Measurements from ENCODE around the gene PARP15. TPM values are rescaled to one million over a fixed set of nuclear protein-coding genes. Genes with fewer than 3 reads are reported as not detected.
"Not testable (repeated sequence)": the region's sequence is repeated elsewhere in the genome, so short reads cannot be mapped to it uniquely, and the experiment has no call there.

Gene PARP15
- total and polyA plus RNA-seq, 2 of the 4 experiments (the other 2 are of a cell fraction): 0.10 TPM; not detected in 1

DNA sequence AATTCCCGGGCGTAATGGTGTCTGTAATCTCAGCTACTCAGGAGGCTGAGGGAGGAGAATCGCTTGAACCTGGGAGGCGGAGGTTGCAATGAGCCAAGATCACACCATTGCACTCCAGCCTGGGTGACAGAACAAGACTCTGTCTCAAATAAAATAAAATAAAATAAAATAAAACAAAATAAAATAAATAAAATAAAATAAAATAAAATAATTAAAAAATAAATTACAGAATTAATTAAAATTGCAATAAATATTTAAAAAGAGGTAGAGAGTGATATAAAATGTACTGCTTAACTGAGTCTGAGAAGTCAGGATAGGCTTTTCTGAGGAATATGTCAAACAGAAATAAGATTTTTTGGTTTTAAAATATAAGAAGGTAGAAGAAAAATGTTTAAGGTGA, 80.9 kb downstream of the PARP15 start:
- H3K23ac ChIP-seq (ENCODE audit: low read depth, low read length); H3K4me1 ChIP-seq (ENCODE audit: control insufficient read depth, insufficient read depth, low read length); intact Hi-C loops (cut with micrococcal nuclease); H2AK9ac ChIP-seq (replicated peaks; ENCODE audit: low read depth, low read length, poor library complexity); H3K9ac ChIP-seq (ENCODE audit: low read depth, low read length); H2BK20ac ChIP-seq (ENCODE audit: low read depth, low read length); H4K8ac ChIP-seq (ENCODE audit: low read depth in 2 of 2, low read length in 2 of 2); H3K4me2 ChIP-seq (ENCODE audit: low read depth, low read length); H3K4me3 ChIP-seq (ENCODE audit: insufficient read depth, low read depth, low read length); H4K5ac ChIP-seq (ENCODE audit: low read depth, low read length); H2AFZ ChIP-seq (replicated peaks; ENCODE audit: low read length, poor library complexity); H2AK5ac ChIP-seq (ENCODE audit: low read depth, low read length); in situ Hi-C loops (cut with MboI; ENCODE audit: low sequenced_read_pairs); H4K91ac ChIP-seq (ENCODE audit: insufficient read depth, low read depth, low read length); H3K4ac ChIP-seq (ENCODE audit: low read depth, low read length); H3K27ac ChIP-seq (ENCODE audit: insufficient read depth, low read length); H3K27me3 ChIP-seq (ENCODE audit: control insufficient read depth, insufficient read depth, low read length); H3K18ac ChIP-seq (ENCODE audit: low read depth, low read length); ATAC-seq (ENCODE audit: low read depth); H3K56ac ChIP-seq (ENCODE audit: extremely low read depth, insufficient read depth, low read length); BruUV-seq (replicated peaks); H2BK15ac ChIP-seq (ENCODE audit: low read depth, low read length); DNase-seq; CTCF ChIA-PET; POLR2A ChIA-PET (ENCODE audit: unreplicated experiment); H4K20me1 ChIP-seq (ENCODE audit: insufficient read depth, low read length); H2BK5ac ChIP-seq (ENCODE audit: low read depth, low read length, poor library complexity, severe bottlenecking); H3K36me3 ChIP-seq (ENCODE audit: control insufficient read depth, insufficient read depth, low read length); H3K9me3 ChIP-seq (ENCODE audit: control insufficient read depth, insufficient read depth, low read length); H3K9me1 ChIP-seq (ENCODE audit: insufficient read depth, low read length); H3K14ac ChIP-seq (replicated peaks; ENCODE audit: low read depth, low read length); dilution Hi-C loops (cut with HindIII; ENCODE audit: low sequenced_read_pairs, unreplicated experiment); H2BK120ac ChIP-seq (ENCODE audit: low read depth, low read length); H3K79me1 ChIP-seq (ENCODE audit: low read depth in 1 of 2, low read length in 2 of 2): not testable (repeated sequence)
- WGBS, 2 experiments (ENCODE audit: extremely low coverage in 2 of 2, insufficient read length in 1 of 2): no CpG with 5 or more reads among the region's 4 CpGs
